Measurements from ENCODE around the gene NPAS2. TPM values are rescaled to one million over a fixed set of nuclear protein-coding genes. Genes with fewer than 3 reads are reported as not detected.
A peak's percentile ranks its signal among the peaks of the same experiment; 100 is the strongest.

The NPAS2 gene
- total RNA-seq, 4 donors from 2014 or later: 63.0 to 134 (median 115) TPM

DNA sequence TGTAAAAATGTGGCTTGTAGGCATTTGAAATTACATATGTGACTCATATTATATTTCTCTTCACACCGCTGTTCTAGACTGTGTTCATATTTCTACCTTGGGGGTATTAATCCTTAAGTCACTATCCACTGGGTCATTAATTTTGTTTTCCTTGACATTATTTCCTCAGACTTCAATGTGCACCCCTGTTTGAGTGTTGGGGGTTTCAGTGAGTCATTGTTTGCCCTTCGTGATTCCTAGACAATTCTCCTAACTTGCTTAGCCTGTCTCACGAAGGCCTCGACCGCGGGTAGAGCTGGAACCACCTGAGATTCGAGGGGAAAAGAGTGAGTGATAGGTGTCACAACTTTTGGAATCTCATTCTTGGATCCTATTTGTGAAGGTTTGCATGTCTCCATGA lies 35.1 kb downstream of the NPAS2 start:
- Histone ChIP-seq H3K36me3 (no peaks in the 10 kb centered on the region), H3K4me1 (peaks cover 0 to 8% (median 0%) of the 10 kb centered on the region in 4 donors), H3K27ac (no peak overlapping the region), H3K27me3 (no peaks in the 10 kb centered on the region), H3K9me3 (no peaks in the 10 kb centered on the region), H3K4me3 (no peak overlapping the region)
- intact Hi-C loops (cut with DNase I; ENCODE audit: low total_unique reads): no loop called here
- in situ Hi-C loops (cut with MboI; ENCODE audit: low pct_ligation_motif_present in 1 of 4, low pct_unique_long_range_greater_than_20kb in 1 of 4, low sequenced_read_pairs in 3 of 4): no loop called here
- no peak for DNase-seq
- WGBS, 2 donors (ENCODE audit: low coverage in 1 of 2): 91 to 93% methylated on average over 7 of the region's 7 CpGs
- no peak for TF ChIP-seq POLR2A (IDR thresholded peaks at IDR 0.05)

- in situ Hi-C loops (cut with MboI; ENCODE audit: low pct_ligation_motif_present in 1 of 4, low pct_unique_long_range_greater_than_20kb in 1 of 4, low sequenced_read_pairs in 3 of 4): no loop called here
Measured at GRCh38 chr2:100855606-100856005, 35.7 kb downstream of the NPAS2 start.

DNA sequence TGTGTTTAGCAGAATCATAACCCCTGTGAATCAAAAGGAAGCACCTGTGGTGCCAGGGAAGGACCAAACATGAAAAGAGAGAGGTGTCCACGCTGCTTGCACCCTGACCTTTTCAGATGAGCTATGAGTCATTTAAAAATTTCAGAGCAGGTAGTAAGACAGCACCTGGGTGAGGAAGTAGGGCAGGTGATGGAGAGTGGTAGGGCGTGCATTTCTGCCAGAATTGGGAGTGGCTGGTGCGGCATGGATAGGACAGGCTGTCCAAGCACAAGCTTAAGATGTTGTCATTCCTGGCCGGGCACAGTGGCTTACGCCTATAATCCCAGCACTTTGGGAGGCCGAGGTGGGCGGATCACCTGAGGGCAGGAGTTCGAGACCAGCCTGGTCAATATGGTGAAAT lies 36.8 kb downstream of the NPAS2 start:
- Histone ChIP-seq H3K9me3 (no peaks in the 10 kb centered on the region), H3K27me3 (no peaks in the 10 kb centered on the region), H3K4me3 (no peak overlapping the region), H3K4me1 (peaks cover 0 to 8% (median 0%) of the 10 kb centered on the region in 4 donors), H3K36me3 (no peaks in the 10 kb centered on the region), H3K27ac (no peak overlapping the region)
- 45 to 64% methylated on average over 2 to 7 of the region's 8 CpGs for WGBS, 2 donors (ENCODE audit: low coverage in 1 of 2)
- peak; percentile 75 for DNase-seq
- in situ Hi-C loops (cut with MboI; ENCODE audit: low pct_ligation_motif_present in 1 of 4, low pct_unique_long_range_greater_than_20kb in 1 of 4, low sequenced_read_pairs in 3 of 4): no loop called here
- TF ChIP-seq POLR2A (IDR thresholded peaks at IDR 0.05) (no peak), CTCF (IDR thresholded peaks at IDR 0.05) (no peak), POLR2AphosphoS5 (IDR thresholded peaks at IDR 0.05) (no peak), EP300 (IDR thresholded peaks at IDR 0.05; ENCODE audit: low read depth) (no peak)
- intact Hi-C loops (cut with DNase I; ENCODE audit: low total_unique reads): no loop called here

More at GRCh38 chr2:100855606-100856005, 35.7 kb downstream of the NPAS2 start:
- Histone ChIP-seq H3K4me3 (no peak overlapping the region), H3K27ac (no peak overlapping the region), H3K9me3 (no peaks in the 10 kb centered on the region), H3K36me3 (no peaks in the 10 kb centered on the region), H3K4me1 (peaks cover 0 to 8% (median 0%) of the 10 kb centered on the region in 4 donors), H3K27me3 (no peaks in the 10 kb centered on the region)
- TF ChIP-seq POLR2AphosphoS5 (IDR thresholded peaks at IDR 0.05) (no peak), CTCF (IDR thresholded peaks at IDR 0.05) (no peak), EP300 (IDR thresholded peaks at IDR 0.05; ENCODE audit: low read depth) (no peak), POLR2A (IDR thresholded peaks at IDR 0.05) (no peak)
- WGBS, 2 donors (ENCODE audit: low coverage in 1 of 2): 90 to 100% methylated on average over 1 to 3 of the region's 3 CpGs
- DNase-seq: no peak
- intact Hi-C loops (cut with DNase I; ENCODE audit: low total_unique reads): no loop called here

GRCh38 chr2:100857341-100857740 lies 37.4 kb downstream of the NPAS2 start:
- H3K4me1 ChIP-seq: peaks cover 0 to 8% (median 0%) of the 10 kb centered on the region in 4 donors
- WGBS, 2 donors (ENCODE audit: low coverage in 1 of 2): 75% methylated on average over 6 of the region's 6 CpGs; no CpG with 5 or more reads in 1 of the 2 donors
- TF ChIP-seq CTCF (IDR thresholded peaks at IDR 0.05) (no peak), EP300 (IDR thresholded peaks at IDR 0.05; ENCODE audit: low read depth) (no peak), POLR2AphosphoS5 (IDR thresholded peaks at IDR 0.05) (no peak), POLR2A (IDR thresholded peaks at IDR 0.05) (no peak)
- DNase-seq: no peak
- no peaks in the 10 kb centered on the region for H3K9me3 ChIP-seq
- intact Hi-C loops (cut with DNase I; ENCODE audit: low total_unique reads) (no loop called here), in situ Hi-C loops (cut with MboI; ENCODE audit: low pct_ligation_motif_present in 1 of 4, low pct_unique_long_range_greater_than_20kb in 1 of 4, low sequenced_read_pairs in 3 of 4) (no loop called here)
- H3K4me3 ChIP-seq: no peak overlapping the region
- H3K27ac ChIP-seq: no peak overlapping the region
- no peaks in the 10 kb centered on the region for H3K36me3 ChIP-seq
- H3K27me3 ChIP-seq: no peaks in the 10 kb centered on the region

DNA sequence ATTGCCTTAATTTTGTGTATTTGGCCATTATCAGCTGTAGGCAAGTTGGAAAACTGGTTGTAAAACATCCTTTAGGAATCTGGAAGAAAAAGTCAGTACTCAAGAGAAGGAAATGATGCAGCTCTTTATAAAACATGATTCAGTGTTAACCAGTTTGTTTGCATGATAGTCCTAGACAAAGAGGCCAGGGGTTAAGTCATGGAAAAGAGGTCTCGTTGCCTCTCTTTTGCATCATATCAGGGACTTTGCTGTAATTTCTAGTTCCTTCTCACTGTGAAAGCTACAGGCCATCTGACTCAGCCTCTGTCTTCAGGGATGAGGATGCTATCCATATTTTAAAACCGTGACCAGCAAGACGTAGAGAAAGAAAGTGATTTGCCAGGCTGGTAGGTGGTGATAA lies 38.0 kb downstream of the NPAS2 start:
- intact Hi-C loops (cut with DNase I; ENCODE audit: low total_unique reads): no loop called here
- DNase-seq: no peak
- in situ Hi-C loops (cut with MboI; ENCODE audit: low pct_ligation_motif_present in 1 of 4, low pct_unique_long_range_greater_than_20kb in 1 of 4, low sequenced_read_pairs in 3 of 4): no loop called here
- Histone ChIP-seq H3K36me3 (no peaks in the 10 kb centered on the region), H3K4me1 (peaks cover 0 to 8% (median 0%) of the 10 kb centered on the region in 4 donors), H3K9me3 (no peaks in the 10 kb centered on the region), H3K4me3 (no peak overlapping the region), H3K27ac (no peak overlapping the region), H3K27me3 (no peaks in the 10 kb centered on the region)
- 72 to 89% methylated on average over 3 of the region's 3 CpGs for WGBS, 2 donors (ENCODE audit: low coverage in 1 of 2)
- TF ChIP-seq POLR2AphosphoS5 (IDR thresholded peaks at IDR 0.05): no peak
- no peak for TF ChIP-seq EP300 (IDR thresholded peaks at IDR 0.05; ENCODE audit: low read depth)
- TF ChIP-seq CTCF (IDR thresholded peaks at IDR 0.05): no peak
- no peak for TF ChIP-seq POLR2A (IDR thresholded peaks at IDR 0.05)

All from transverse colon (tissue), 4 donors.